Activated naive CD4-positive, alpha-beta T cell treated with anti-CD3 and anti-CD28 coated beads, Interleukin-2, amount 50 U/mL, for 72 hours (primary cell): Measurements from ENCODE around the gene ADAMTS8. TPM values are rescaled to one million over a fixed set of nuclear protein-coding genes. Genes with fewer than 3 reads are reported as not detected.

Source experiments
- ATAC-seq, 2 donors: fragments of 150-1000 bp; cut with Tn5 transposase; 2 replicates each; pipeline ENCODE4 v1.10.0; 2021; ENCODE audit warnings: mild to moderate bottlenecking in 2 of 2, moderate library complexity in 2 of 2
- DNase-seq, 2 donors: peaks; one replicate each; pipeline ENCODE4 v3.0.0; 2021 to 2022; ENCODE audit warnings: low spot score in 2 of 2
- H3K27ac Mint-ChIP-seq, 2 donors: one replicate each; pipeline ENCODE4 v1.8.0; 2022; ENCODE audit warnings: mild to moderate bottlenecking in 2 of 2, mixed read lengths in 2 of 2
- H3K36me3 Mint-ChIP-seq, 2 donors: one replicate each; pipeline ENCODE4 v1.8.0; 2022; ENCODE audit warnings: mixed read lengths in 2 of 2
- H3K9me3 Mint-ChIP-seq, 2 donors: one replicate each; pipeline ENCODE4 v1.8.0; 2022; ENCODE audit warnings: mixed read lengths in 2 of 2
- total RNA-seq, 2 donors: library from RNA; stranded (reverse); gene quantifications; one replicate each; pipeline ENCODE4 v1.2.3, GENCODE V29; 2022

Gene ADAMTS8
- total RNA-seq, 2 donors from 2014 or later = not detected

GRCh38 chr11:130416530-130416882, 11.9 kb downstream of the ADAMTS8 start:
- H3K36me3 Mint-ChIP-seq = no peaks in the 10 kb centered on the region
- H3K27ac Mint-ChIP-seq = no peak overlapping the region
- ATAC-seq (no peak), DNase-seq (no peak)
- H3K9me3 Mint-ChIP-seq = no peaks in the 10 kb centered on the region

- H3K27ac Mint-ChIP-seq = no peak overlapping the region
- H3K36me3 Mint-ChIP-seq = no peaks in the 10 kb centered on the region
- no peak for DNase-seq
- no peak for ATAC-seq
- H3K9me3 Mint-ChIP-seq = no peaks in the 10 kb centered on the region
These were observed 12.5 kb downstream of the ADAMTS8 start for GRCh38 chr11:130415731-130416529.

GRCh38 chr11:130414107-130415080, 14.0 kb downstream of the ADAMTS8 start:
- DNase-seq (no peak), ATAC-seq (no peak)
- no peak overlapping the region for H3K27ac Mint-ChIP-seq
- no peaks in the 10 kb centered on the region for H3K9me3 Mint-ChIP-seq
- H3K36me3 Mint-ChIP-seq = no peaks in the 10 kb centered on the region

GRCh38 chr11:130413405-130414106, 14.9 kb downstream of the ADAMTS8 start:
- ATAC-seq (peak; percentile 61 to 86), DNase-seq (no peak)
- no peaks in the 10 kb centered on the region for H3K36me3 Mint-ChIP-seq
- H3K27ac Mint-ChIP-seq = no peak overlapping the region
- no peaks in the 10 kb centered on the region for H3K9me3 Mint-ChIP-seq

GRCh38 chr11:130411223-130411622, 17.2 kb downstream of the ADAMTS8 start:
- no peak for DNase-seq
- no peak overlapping the region for H3K27ac Mint-ChIP-seq
- ATAC-seq = no peak
- no peaks in the 10 kb centered on the region for H3K9me3 Mint-ChIP-seq
- H3K36me3 Mint-ChIP-seq = no peaks in the 10 kb centered on the region

GRCh38 chr11:130409594-130410388, 18.6 kb downstream of the ADAMTS8 start:
- DNase-seq (no peak), ATAC-seq (no peak)
- H3K36me3 Mint-ChIP-seq = no peaks in the 10 kb centered on the region

GRCh38 chr11:130408901-130409300, 19.5 kb downstream of the ADAMTS8 start:
- DNase-seq (no peak), ATAC-seq (no peak)
- Mint-ChIP-seq H3K36me3 (no peaks in the 10 kb centered on the region), H3K9me3 (no peaks in the 10 kb centered on the region), H3K27ac (no peak overlapping the region)

More at GRCh38 chr11:130409594-130410388, 18.6 kb downstream of the ADAMTS8 start:
- H3K27ac Mint-ChIP-seq = no peak overlapping the region
- H3K9me3 Mint-ChIP-seq = no peaks in the 10 kb centered on the region

GRCh38 chr11:130408401-130408890, 20.0 kb downstream of the ADAMTS8 start:
- Mint-ChIP-seq H3K36me3 (no peaks in the 10 kb centered on the region), H3K27ac (no peak overlapping the region), H3K9me3 (no peaks in the 10 kb centered on the region)
- ATAC-seq (no peak), DNase-seq (no peak)

- ATAC-seq = no peak
- H3K27ac Mint-ChIP-seq = no peak overlapping the region
- DNase-seq = no peak
- no peaks in the 10 kb centered on the region for H3K9me3 Mint-ChIP-seq
- no peaks in the 10 kb centered on the region for H3K36me3 Mint-ChIP-seq
These were observed 20.4 kb downstream of the ADAMTS8 start for GRCh38 chr11:130407978-130408377.

GRCh38 chr11:130405428-130405827, 23.0 kb downstream of the ADAMTS8 start:
- H3K27ac Mint-ChIP-seq = no peak overlapping the region
- no peak for DNase-seq
- no peaks in the 10 kb centered on the region for H3K36me3 Mint-ChIP-seq
- no peak for ATAC-seq
- H3K9me3 Mint-ChIP-seq = no peaks in the 10 kb centered on the region

- H3K9me3 Mint-ChIP-seq = no peaks in the 10 kb centered on the region
- H3K36me3 Mint-ChIP-seq = no peaks in the 10 kb centered on the region
- ATAC-seq (no peak), DNase-seq (no peak)
- H3K27ac Mint-ChIP-seq = no peak overlapping the region
These were observed 23.7 kb downstream of the ADAMTS8 start for GRCh38 chr11:130404727-130405126.

- ATAC-seq = no peak
- Mint-ChIP-seq H3K27ac (no peak overlapping the region), H3K36me3 (no peaks in the 10 kb centered on the region), H3K9me3 (no peaks in the 10 kb centered on the region)
- no peak for DNase-seq
These were observed 24.4 kb downstream of the ADAMTS8 start for GRCh38 chr11:130403967-130404366.

- Mint-ChIP-seq H3K36me3 (no peaks in the 10 kb centered on the region), H3K9me3 (no peaks in the 10 kb centered on the region), H3K27ac (no peak overlapping the region)
- ATAC-seq (peak in 1 of 2 donors; percentile 28), DNase-seq (no peak)
These were observed 25.1 kb downstream of the ADAMTS8 start for GRCh38 chr11:130403271-130403804.

GRCh38 chr11:130402570-130402969, 25.8 kb downstream of the ADAMTS8 start:
- no peaks in the 10 kb centered on the region for H3K36me3 Mint-ChIP-seq
- H3K27ac Mint-ChIP-seq = no peak overlapping the region
- DNase-seq (no peak), ATAC-seq (no peak)
- H3K9me3 Mint-ChIP-seq = no peaks in the 10 kb centered on the region

GRCh38 chr11:130400781-130401483, 27.5 kb downstream of the ADAMTS8 start:
- no peak for ATAC-seq
- no peaks in the 10 kb centered on the region for H3K36me3 Mint-ChIP-seq

More at GRCh38 chr11:130400781-130401483, 27.5 kb downstream of the ADAMTS8 start:
- Mint-ChIP-seq H3K9me3 (no peaks in the 10 kb centered on the region), H3K27ac (no peak overlapping the region)
- DNase-seq = no peak
